Measurements from ENCODE around the gene RXFP4. TPM values are rescaled to one million over a fixed set of nuclear protein-coding genes. Genes with fewer than 3 reads are reported as not detected.

RXFP4 gene
- total and polyA plus RNA-seq, 9 of the 15 experiments (the other 6 are each of a cell fraction or from before 2014, with no cell fraction given): 0.64 TPM; not detected in 8

GRCh38 chr1:155979597-155980343 lies 38.3 kb downstream of the RXFP4 start (continued):
- TF ChIP-seq, protein P1, sequence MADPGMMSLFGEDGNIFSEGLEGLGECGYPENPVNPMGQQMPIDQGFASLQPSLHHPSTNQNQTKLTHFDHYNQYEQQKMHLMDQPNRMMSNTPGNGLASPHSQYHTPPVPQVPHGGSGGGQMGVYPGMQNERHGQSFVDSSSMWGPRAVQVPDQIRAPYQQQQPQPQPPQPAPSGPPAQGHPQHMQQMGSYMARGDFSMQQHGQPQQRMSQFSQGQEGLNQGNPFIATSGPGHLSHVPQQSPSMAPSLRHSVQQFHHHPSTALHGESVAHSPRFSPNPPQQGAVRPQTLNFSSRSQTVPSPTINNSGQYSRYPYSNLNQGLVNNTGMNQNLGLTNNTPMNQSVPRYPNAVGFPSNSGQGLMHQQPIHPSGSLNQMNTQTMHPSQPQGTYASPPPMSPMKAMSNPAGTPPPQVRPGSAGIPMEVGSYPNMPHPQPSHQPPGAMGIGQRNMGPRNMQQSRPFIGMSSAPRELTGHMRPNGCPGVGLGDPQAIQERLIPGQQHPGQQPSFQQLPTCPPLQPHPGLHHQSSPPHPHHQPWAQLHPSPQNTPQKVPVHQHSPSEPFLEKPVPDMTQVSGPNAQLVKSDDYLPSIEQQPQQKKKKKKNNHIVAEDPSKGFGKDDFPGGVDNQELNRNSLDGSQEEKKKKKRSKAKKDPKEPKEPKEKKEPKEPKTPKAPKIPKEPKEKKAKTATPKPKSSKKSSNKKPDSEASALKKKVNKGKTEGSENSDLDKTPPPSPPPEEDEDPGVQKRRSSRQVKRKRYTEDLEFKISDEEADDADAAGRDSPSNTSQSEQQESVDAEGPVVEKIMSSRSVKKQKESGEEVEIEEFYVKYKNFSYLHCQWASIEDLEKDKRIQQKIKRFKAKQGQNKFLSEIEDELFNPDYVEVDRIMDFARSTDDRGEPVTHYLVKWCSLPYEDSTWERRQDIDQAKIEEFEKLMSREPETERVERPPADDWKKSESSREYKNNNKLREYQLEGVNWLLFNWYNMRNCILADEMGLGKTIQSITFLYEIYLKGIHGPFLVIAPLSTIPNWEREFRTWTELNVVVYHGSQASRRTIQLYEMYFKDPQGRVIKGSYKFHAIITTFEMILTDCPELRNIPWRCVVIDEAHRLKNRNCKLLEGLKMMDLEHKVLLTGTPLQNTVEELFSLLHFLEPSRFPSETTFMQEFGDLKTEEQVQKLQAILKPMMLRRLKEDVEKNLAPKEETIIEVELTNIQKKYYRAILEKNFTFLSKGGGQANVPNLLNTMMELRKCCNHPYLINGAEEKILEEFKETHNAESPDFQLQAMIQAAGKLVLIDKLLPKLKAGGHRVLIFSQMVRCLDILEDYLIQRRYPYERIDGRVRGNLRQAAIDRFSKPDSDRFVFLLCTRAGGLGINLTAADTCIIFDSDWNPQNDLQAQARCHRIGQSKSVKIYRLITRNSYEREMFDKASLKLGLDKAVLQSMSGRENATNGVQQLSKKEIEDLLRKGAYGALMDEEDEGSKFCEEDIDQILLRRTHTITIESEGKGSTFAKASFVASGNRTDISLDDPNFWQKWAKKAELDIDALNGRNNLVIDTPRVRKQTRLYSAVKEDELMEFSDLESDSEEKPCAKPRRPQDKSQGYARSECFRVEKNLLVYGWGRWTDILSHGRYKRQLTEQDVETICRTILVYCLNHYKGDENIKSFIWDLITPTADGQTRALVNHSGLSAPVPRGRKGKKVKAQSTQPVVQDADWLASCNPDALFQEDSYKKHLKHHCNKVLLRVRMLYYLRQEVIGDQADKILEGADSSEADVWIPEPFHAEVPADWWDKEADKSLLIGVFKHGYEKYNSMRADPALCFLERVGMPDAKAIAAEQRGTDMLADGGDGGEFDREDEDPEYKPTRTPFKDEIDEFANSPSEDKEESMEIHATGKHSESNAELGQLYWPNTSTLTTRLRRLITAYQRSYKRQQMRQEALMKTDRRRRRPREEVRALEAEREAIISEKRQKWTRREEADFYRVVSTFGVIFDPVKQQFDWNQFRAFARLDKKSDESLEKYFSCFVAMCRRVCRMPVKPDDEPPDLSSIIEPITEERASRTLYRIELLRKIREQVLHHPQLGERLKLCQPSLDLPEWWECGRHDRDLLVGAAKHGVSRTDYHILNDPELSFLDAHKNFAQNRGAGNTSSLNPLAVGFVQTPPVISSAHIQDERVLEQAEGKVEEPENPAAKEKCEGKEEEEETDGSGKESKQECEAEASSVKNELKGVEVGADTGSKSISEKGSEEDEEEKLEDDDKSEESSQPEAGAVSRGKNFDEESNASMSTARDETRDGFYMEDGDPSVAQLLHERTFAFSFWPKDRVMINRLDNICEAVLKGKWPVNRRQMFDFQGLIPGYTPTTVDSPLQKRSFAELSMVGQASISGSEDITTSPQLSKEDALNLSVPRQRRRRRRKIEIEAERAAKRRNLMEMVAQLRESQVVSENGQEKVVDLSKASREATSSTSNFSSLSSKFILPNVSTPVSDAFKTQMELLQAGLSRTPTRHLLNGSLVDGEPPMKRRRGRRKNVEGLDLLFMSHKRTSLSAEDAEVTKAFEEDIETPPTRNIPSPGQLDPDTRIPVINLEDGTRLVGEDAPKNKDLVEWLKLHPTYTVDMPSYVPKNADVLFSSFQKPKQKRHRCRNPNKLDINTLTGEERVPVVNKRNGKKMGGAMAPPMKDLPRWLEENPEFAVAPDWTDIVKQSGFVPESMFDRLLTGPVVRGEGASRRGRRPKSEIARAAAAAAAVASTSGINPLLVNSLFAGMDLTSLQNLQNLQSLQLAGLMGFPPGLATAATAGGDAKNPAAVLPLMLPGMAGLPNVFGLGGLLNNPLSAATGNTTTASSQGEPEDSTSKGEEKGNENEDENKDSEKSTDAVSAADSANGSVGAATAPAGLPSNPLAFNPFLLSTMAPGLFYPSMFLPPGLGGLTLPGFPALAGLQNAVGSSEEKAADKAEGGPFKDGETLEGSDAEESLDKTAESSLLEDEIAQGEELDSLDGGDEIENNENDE (IDR thresholded peaks at IDR 0.05; ENCODE audit: low read depth, low read length): no peak
- no peak for TF ChIP-seq POLR2AphosphoS2 (IDR thresholded peaks at IDR 0.05; ENCODE audit: low read length)
- no peak for TF ChIP-seq NCOA6 (IDR thresholded peaks at IDR 0.05)
- peak in 1 of 2 experiments; percentile 48; a peak in 1 of 4 replicates for TF ChIP-seq HDAC1 (IDR thresholded peaks at IDR 0.05)
- peak; percentile 30 for TF ChIP-seq TBP (optimal IDR thresholded peaks at IDR 0.05; ENCODE audit: low read depth, low read length)
- TF ChIP-seq SUPT5H (IDR thresholded peaks at IDR 0.05): peak; percentile 37; the same call in 1 of the 2 replicates
- no peak for TF ChIP-seq ZNF436 (CRISPR knock-in tag; IDR thresholded peaks at IDR 0.05)
- TF ChIP-seq XRCC5 (IDR thresholded peaks at IDR 0.05; ENCODE audit: low read depth, low read length): 0 out of 2 replicates have a peak, but pooled peaks have one; percentile 12
- TF ChIP-seq SAFB2 (IDR thresholded peaks at IDR 0.05; ENCODE audit: borderline replicate concordance, low read depth, low read length, severe bottlenecking): no peak
- TF ChIP-seq TAL1 (IDR thresholded peaks at IDR 0.05): 0 out of 2 replicates have a peak, but pooled peaks have one; percentile 3
- no peak for TF ChIP-seq ZNF639 (CRISPR knock-in tag; conservative IDR thresholded peaks at IDR 0.05 in 1 of 2, IDR thresholded peaks at IDR 0.05 in 1 of 2)
- TF ChIP-seq GATAD2A (IDR thresholded peaks at IDR 0.05): no peak
- TF ChIP-seq, protein P2, sequence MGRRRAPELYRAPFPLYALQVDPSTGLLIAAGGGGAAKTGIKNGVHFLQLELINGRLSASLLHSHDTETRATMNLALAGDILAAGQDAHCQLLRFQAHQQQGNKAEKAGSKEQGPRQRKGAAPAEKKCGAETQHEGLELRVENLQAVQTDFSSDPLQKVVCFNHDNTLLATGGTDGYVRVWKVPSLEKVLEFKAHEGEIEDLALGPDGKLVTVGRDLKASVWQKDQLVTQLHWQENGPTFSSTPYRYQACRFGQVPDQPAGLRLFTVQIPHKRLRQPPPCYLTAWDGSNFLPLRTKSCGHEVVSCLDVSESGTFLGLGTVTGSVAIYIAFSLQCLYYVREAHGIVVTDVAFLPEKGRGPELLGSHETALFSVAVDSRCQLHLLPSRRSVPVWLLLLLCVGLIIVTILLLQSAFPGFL (CRISPR knock-in tag; IDR thresholded peaks at IDR 0.05): no peak
- TF ChIP-seq NONO (IDR thresholded peaks at IDR 0.05; ENCODE audit: low read depth in 2 of 2, low read length in 1 of 2): no peak
